ENCODE data around the gene CGRRF1.

CGRRF1 gene

DNA sequence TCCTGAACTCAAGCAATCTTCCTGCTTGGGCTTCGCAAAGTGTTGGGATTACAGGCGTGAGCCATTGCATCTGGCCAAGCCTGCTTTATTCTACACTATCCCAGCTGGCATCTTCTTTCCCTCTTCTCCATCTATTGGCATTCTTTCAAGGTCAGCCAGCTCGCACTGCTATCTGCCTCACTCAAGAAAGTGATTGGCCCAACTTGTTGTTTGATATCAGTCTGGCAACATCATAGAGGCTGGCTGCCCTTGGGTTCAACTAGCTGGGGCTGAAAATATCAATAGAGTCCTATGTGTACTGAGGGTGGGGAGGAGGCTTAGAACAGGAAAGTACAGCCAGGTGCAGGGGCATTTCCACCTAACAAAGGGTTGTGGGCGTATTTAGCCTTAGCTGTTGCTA lies 38.1 kb upstream of the CGRRF1 start:
- no peak for DNase-seq (ENCODE audit: low read depth, low spot score)
- ChIA-PET CTCF (interaction anchor here (1.5 kb wide), 1 partner anchor 31 kb away, joined by 3 read pairs; the partner anchor contains the start of gene CNIH1), POLR2A (no interaction called here)
- TF ChIP-seq, protein P1, sequence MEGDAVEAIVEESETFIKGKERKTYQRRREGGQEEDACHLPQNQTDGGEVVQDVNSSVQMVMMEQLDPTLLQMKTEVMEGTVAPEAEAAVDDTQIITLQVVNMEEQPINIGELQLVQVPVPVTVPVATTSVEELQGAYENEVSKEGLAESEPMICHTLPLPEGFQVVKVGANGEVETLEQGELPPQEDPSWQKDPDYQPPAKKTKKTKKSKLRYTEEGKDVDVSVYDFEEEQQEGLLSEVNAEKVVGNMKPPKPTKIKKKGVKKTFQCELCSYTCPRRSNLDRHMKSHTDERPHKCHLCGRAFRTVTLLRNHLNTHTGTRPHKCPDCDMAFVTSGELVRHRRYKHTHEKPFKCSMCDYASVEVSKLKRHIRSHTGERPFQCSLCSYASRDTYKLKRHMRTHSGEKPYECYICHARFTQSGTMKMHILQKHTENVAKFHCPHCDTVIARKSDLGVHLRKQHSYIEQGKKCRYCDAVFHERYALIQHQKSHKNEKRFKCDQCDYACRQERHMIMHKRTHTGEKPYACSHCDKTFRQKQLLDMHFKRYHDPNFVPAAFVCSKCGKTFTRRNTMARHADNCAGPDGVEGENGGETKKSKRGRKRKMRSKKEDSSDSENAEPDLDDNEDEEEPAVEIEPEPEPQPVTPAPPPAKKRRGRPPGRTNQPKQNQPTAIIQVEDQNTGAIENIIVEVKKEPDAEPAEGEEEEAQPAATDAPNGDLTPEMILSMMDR (IDR thresholded peaks at IDR 0.05; ENCODE audit: insufficient read depth, low read length, missing control alignments), result no peak
- no peak overlapping the region for H3K4me3 ChIP-seq (ENCODE audit: low read depth, low read length)

DNA sequence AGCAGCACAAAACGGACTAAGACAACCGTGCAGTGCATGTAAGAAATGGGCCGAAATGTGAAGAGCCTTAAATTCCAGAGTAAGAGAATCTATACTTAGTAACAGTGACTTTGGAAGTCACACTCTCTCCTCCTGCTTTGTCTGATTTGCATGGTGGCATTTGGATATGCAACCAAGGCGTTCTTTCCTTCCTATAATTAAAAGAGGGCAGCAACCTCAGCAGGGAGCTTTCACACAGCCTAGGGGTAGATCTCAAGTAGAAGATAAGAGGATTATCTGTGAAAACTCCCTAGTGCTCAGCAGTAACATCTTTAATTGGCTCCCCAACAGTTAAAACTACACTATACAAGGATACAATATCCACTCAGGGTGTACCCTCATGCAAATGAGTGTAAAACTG lies 37.4 kb upstream of the CGRRF1 start:
- DNase-seq (ENCODE audit: low read depth, low spot score), result no peak
- POLR2A ChIA-PET, result no interaction called here
- no peak overlapping the region for H3K4me3 ChIP-seq (ENCODE audit: low read depth, low read length)
- TF ChIP-seq, protein P1 (IDR thresholded peaks at IDR 0.05; ENCODE audit: insufficient read depth, low read length, missing control alignments), result no peak
- CTCF ChIA-PET, result interaction anchor here (1.5 kb wide), 1 partner anchor 31 kb away, joined by 3 read pairs; the partner anchor contains the start of gene CNIH1

DNA sequence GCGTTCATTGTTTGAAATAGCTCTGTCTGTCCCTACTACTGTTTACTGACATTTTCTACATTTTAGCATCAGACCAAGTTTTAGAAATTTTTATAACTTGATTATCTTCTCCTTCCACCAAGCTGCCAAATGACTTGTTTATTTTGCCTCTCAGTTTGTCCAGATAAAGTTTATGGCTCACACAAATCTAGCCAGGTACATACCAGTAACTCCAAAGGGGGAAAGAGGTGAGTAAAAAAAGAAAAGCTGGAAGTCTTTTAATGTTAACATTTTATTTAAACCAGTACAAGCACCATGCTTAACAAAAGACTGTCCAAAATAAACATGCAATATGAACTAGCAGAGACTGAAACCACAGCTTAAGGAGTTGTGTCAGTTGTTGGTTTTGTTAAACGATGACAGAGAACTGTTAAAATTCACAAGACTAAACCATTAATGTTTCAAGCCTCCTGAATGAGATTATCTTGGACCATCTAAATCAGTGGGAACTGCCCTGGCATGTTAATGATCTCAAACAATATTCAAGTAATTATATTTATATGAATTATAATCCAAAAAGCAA lies 35.4 kb upstream of the CGRRF1 start:
- H3K4me3 ChIP-seq (ENCODE audit: low read depth, low read length), result no peak overlapping the region
- POLR2A ChIA-PET, result no interaction called here
- TF ChIP-seq, protein P1 (IDR thresholded peaks at IDR 0.05; ENCODE audit: insufficient read depth, low read length, missing control alignments), result no peak
- no peak for DNase-seq (ENCODE audit: low read depth, low spot score)
- CTCF ChIA-PET, result interaction anchor here (1.0 to 1.6 kb wide), 3 partner anchors 9 to 32 kb away, joined by 3 to 5 read pairs (median 5); partner anchors contain the start of gene GMFB

DNA sequence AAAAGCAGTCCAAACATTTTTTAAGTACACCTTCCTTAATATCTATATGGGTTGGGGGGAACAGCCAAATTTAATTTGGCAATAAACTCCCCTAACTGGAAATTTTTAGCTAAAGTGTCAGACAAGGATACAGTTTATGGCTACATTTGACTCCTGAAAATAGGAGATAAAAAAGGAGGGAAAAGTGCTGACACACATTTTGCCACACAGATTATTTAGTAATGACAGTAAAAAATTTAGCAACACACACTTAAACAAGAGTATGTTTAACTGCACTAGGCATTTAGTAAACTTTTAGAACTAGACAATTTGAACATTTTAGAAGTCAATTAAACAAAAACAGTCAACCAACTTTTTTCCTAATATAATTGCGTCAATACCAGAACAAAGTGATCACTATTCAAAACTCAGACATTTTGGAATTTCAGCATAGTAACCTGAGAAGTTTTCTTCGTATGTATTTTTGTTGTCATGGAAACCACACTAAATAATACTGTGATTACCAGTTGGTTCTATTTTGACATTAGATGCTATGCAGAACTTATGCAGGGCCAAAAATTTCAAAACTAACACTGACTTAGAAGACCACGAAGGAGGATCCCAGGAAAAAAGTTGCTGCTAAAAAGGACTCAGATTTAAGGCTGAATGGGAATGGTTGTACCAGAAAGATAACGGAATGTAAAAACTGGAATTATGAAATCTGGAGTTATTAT lies 34.4 kb upstream of the CGRRF1 start:
- CTCF ChIA-PET, result interaction anchor here (1.6 kb wide), 1 partner anchor 8 kb away, joined by 5 read pairs; no protein-coding TSS in a partner anchor
- no peak overlapping the region for H3K4me3 ChIP-seq (ENCODE audit: low read depth, low read length)
- TF ChIP-seq, protein P1 (IDR thresholded peaks at IDR 0.05; ENCODE audit: insufficient read depth, low read length, missing control alignments), result no peak
- no peak for DNase-seq (ENCODE audit: low read depth, low spot score)
- POLR2A ChIA-PET, result interaction anchor here (1.2 kb wide), 1 partner anchor 12 kb away, joined by 4 read pairs; no protein-coding TSS in a partner anchor

DNA sequence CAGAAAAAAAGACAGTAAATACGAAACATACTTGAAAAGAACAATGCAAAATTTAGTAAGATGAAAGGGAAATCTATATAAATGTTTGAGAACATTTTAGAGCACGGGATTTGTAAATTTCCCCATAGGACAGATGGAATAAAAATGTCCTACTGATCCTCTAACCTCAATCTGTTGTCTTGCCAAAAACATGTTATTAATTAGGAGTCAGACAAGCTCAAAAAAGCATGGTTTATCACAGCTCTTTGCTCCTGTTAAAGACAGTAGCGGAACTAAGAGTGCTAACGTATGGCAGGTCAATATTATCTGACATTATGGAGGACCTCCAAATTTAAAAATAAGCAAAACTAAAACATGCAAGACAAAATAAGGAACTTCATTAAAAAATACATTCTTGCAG lies 33.8 kb upstream of the CGRRF1 start:
- H3K4me3 ChIP-seq (ENCODE audit: low read depth, low read length), result no peak overlapping the region
- no peak for DNase-seq (ENCODE audit: low read depth, low spot score)
- TF ChIP-seq, protein P1 (IDR thresholded peaks at IDR 0.05; ENCODE audit: insufficient read depth, low read length, missing control alignments), result no peak
- ChIA-PET POLR2A (interaction anchor here (1.2 kb wide), 1 partner anchor 13 kb away, joined by 4 read pairs; no protein-coding TSS in a partner anchor), CTCF (no interaction called here)

DNA sequence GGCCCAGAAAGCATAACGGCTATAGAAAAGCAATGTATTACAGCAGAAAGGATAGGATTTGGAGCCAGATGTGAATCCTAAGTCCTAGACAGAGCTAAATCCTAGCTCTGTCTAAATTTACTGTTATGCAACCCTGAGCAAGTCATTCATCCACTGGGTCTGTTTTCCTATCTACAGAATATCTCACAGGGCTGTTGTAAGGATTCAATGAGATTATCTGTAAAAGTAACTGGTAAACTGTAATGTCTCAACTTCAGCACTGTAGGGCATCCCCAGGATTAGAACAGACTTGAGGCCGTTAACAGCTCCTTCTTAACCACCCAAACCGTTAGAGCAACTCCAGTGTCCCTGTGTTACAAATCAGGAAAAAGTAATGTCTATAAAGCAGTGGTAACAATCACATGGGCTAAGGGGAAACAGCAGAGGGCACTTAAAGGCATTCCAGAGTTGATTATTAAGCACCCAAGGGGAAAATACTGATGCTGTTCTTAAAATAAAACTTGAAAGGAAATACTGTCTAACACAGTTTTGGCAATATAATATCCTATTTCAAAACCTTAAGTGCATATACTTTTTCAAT lies 31.0 kb upstream of the CGRRF1 start:
- no peak overlapping the region for H3K4me3 ChIP-seq (ENCODE audit: low read depth, low read length)
- DNase-seq (ENCODE audit: low read depth, low spot score), result no peak
- POLR2A ChIA-PET, result no interaction called here
- TF ChIP-seq, protein P1 (IDR thresholded peaks at IDR 0.05; ENCODE audit: insufficient read depth, low read length, missing control alignments), result no peak
- CTCF ChIA-PET, result interaction anchor here (1.7 kb wide), 1 partner anchor 10 kb away, joined by 8 read pairs; the partner anchor contains the start of gene GMFB
